Measurements from ENCODE around the gene MPHOSPH6. TPM values are rescaled to one million over a fixed set of nuclear protein-coding genes. Genes with fewer than 3 reads are reported as not detected.
A peak's percentile ranks its signal among the peaks of the same experiment; 100 is the strongest.
"Not testable (repeated sequence)": the region's sequence is repeated elsewhere in the genome, so short reads cannot be mapped to it uniquely, and the experiment has no call there.

MPHOSPH6 gene
- total RNA-seq, 2 experiments from 2014 or later: 39.8 to 41.0 TPM

- H3K27ac Mint-ChIP-seq: no peak overlapping the region
- no peak overlapping the region for H3K4me3 Mint-ChIP-seq
- no peak for DNase-seq
- H3K36me3 Mint-ChIP-seq: peaks cover 36% of the 10 kb centered on the region
- no peaks in the 10 kb centered on the region for H3K27me3 Mint-ChIP-seq
- no peaks in the 10 kb centered on the region for H3K4me1 Mint-ChIP-seq
- no peaks in the 10 kb centered on the region for H3K9me3 Mint-ChIP-seq
Measured at GRCh38 chr16:82149536-82149935, 20.5 kb downstream of the MPHOSPH6 start.

- no peaks in the 10 kb centered on the region for H3K27me3 Mint-ChIP-seq
Measured at GRCh38 chr16:82147546-82147945, 22.5 kb downstream of the MPHOSPH6 start.

GRCh38 chr16:82146957-82147356 lies 23.1 kb downstream of the MPHOSPH6 start:
- no peak overlapping the region for H3K4me3 Mint-ChIP-seq
- no peaks in the 10 kb centered on the region for H3K27me3 Mint-ChIP-seq
- H3K36me3 Mint-ChIP-seq: peaks cover 30% of the 10 kb centered on the region
- no peak for DNase-seq
- no peaks in the 10 kb centered on the region for H3K4me1 Mint-ChIP-seq
- H3K9me3 Mint-ChIP-seq: no peaks in the 10 kb centered on the region
- H3K27ac Mint-ChIP-seq: no peak overlapping the region

More at GRCh38 chr16:82147546-82147945, 22.5 kb downstream of the MPHOSPH6 start:
- no peak for DNase-seq
- Mint-ChIP-seq H3K4me1 (no peaks in the 10 kb centered on the region), H3K36me3 (peaks cover 30% of the 10 kb centered on the region), H3K4me3 (no peak overlapping the region), H3K27ac (no peak overlapping the region), H3K9me3 (no peaks in the 10 kb centered on the region)

- Mint-ChIP-seq H3K27me3 (no peaks in the 10 kb centered on the region), H3K27ac (no peak overlapping the region), H3K4me3 (no peak overlapping the region), H3K4me1 (no peaks in the 10 kb centered on the region), H3K36me3 (peaks cover 33% of the 10 kb centered on the region), H3K9me3 (peaks cover 1% of the 10 kb centered on the region)
- DNase-seq: no peak
Measured at GRCh38 chr16:82146556-82146955, 23.5 kb downstream of the MPHOSPH6 start.

GRCh38 chr16:82139286-82139571 lies 30.8 kb downstream of the MPHOSPH6 start:
- Mint-ChIP-seq H3K27ac (peak overlapping the region; percentile 54), H3K36me3 (peaks cover 44% of the 10 kb centered on the region), H3K4me3 (peak overlapping the region; percentile 11)
- H3K9me3 Mint-ChIP-seq, H3K4me1 Mint-ChIP-seq, H3K27me3 Mint-ChIP-seq, DNase-seq: not testable (repeated sequence)

GRCh38 chr16:82138478-82139285 lies 31.3 kb downstream of the MPHOSPH6 start:
- H3K36me3 Mint-ChIP-seq: peaks cover 44% of the 10 kb centered on the region
- H3K27me3 Mint-ChIP-seq: no peaks in the 10 kb centered on the region
- H3K4me1 Mint-ChIP-seq: peaks cover 12% of the 10 kb centered on the region
- DNase-seq: no peak
- peak overlapping the region; percentile 54 for H3K27ac Mint-ChIP-seq
- peak overlapping the region; percentile 11 for H3K4me3 Mint-ChIP-seq
- peaks cover 4% of the 10 kb centered on the region for H3K9me3 Mint-ChIP-seq

- Mint-ChIP-seq H3K4me1 (peaks cover 15% of the 10 kb centered on the region), H3K9me3 (peaks cover 7% of the 10 kb centered on the region), H3K36me3 (peaks cover 42% of the 10 kb centered on the region), H3K27me3 (no peaks in the 10 kb centered on the region), H3K27ac (no peak overlapping the region), H3K4me3 (no peak overlapping the region)
- no peak for DNase-seq
Measured at GRCh38 chr16:82137822-82138167, 32.2 kb downstream of the MPHOSPH6 start.

- H3K36me3 Mint-ChIP-seq: peaks cover 42% of the 10 kb centered on the region
Measured at GRCh38 chr16:82136956-82137821, 32.8 kb downstream of the MPHOSPH6 start.

GRCh38 chr16:82135844-82136243 lies 34.2 kb downstream of the MPHOSPH6 start:
- Mint-ChIP-seq H3K36me3 (peaks cover 36% of the 10 kb centered on the region), H3K4me3 (no peak overlapping the region), H3K27ac (no peak overlapping the region), H3K9me3 (peaks cover 4% of the 10 kb centered on the region), H3K4me1 (peaks cover 15% of the 10 kb centered on the region), H3K27me3 (no peaks in the 10 kb centered on the region)
- no peak for DNase-seq

More at GRCh38 chr16:82136956-82137821, 32.8 kb downstream of the MPHOSPH6 start:
- H3K27me3 Mint-ChIP-seq: no peaks in the 10 kb centered on the region
- H3K9me3 Mint-ChIP-seq: peaks cover 7% of the 10 kb centered on the region
- no peak overlapping the region for H3K4me3 Mint-ChIP-seq
- peaks cover 15% of the 10 kb centered on the region for H3K4me1 Mint-ChIP-seq
- DNase-seq: no peak
- no peak overlapping the region for H3K27ac Mint-ChIP-seq

GRCh38 chr16:82134846-82135245 lies 35.2 kb downstream of the MPHOSPH6 start:
- Mint-ChIP-seq H3K27ac (no peak overlapping the region), H3K9me3 (peaks cover 4% of the 10 kb centered on the region), H3K27me3 (no peaks in the 10 kb centered on the region), H3K36me3 (peaks cover 33% of the 10 kb centered on the region), H3K4me3 (no peak overlapping the region), H3K4me1 (peaks cover 15% of the 10 kb centered on the region)
- DNase-seq: no peak

- Mint-ChIP-seq H3K27me3 (no peaks in the 10 kb centered on the region), H3K27ac (peak overlapping the region; percentile 54), H3K4me1 (peaks cover 15% of the 10 kb centered on the region), H3K36me3 (peaks cover 28% of the 10 kb centered on the region), H3K4me3 (no peak overlapping the region), H3K9me3 (peaks cover 4% of the 10 kb centered on the region)
- peak; percentile 18 for DNase-seq
Measured at GRCh38 chr16:82133798-82134197, 36.2 kb downstream of the MPHOSPH6 start.

- Mint-ChIP-seq H3K36me3 (peaks cover 7% of the 10 kb centered on the region), H3K4me1 (peaks cover 15% of the 10 kb centered on the region), H3K27ac (no peak overlapping the region), H3K27me3 (no peaks in the 10 kb centered on the region), H3K4me3 (no peak overlapping the region), H3K9me3 (peaks cover 10% of the 10 kb centered on the region)
- no peak for DNase-seq
Measured at GRCh38 chr16:82129881-82130280, 40.1 kb downstream of the MPHOSPH6 start.

- H3K4me3 Mint-ChIP-seq: no peak overlapping the region
- H3K4me1 Mint-ChIP-seq: no peaks in the 10 kb centered on the region
- peaks cover 10% of the 10 kb centered on the region for H3K9me3 Mint-ChIP-seq
- H3K36me3 Mint-ChIP-seq: peaks cover 2% of the 10 kb centered on the region
- DNase-seq: no peak
- H3K27me3 Mint-ChIP-seq: no peaks in the 10 kb centered on the region
- no peak overlapping the region for H3K27ac Mint-ChIP-seq
Measured at GRCh38 chr16:82124651-82125050, 45.4 kb downstream of the MPHOSPH6 start.

GRCh38 chr16:82119405-82119804 lies 50.6 kb downstream of the MPHOSPH6 start:
- Mint-ChIP-seq H3K36me3 (no peaks in the 10 kb centered on the region), H3K27ac (no peak overlapping the region)

GRCh38 chr16:82118749-82119148 lies 51.3 kb downstream of the MPHOSPH6 start:
- H3K27ac Mint-ChIP-seq: no peak overlapping the region
- peaks cover 4% of the 10 kb centered on the region for H3K9me3 Mint-ChIP-seq
- H3K36me3 Mint-ChIP-seq: no peaks in the 10 kb centered on the region
- no peak for DNase-seq
- peaks cover 1% of the 10 kb centered on the region for H3K27me3 Mint-ChIP-seq
- no peaks in the 10 kb centered on the region for H3K4me1 Mint-ChIP-seq
- no peak overlapping the region for H3K4me3 Mint-ChIP-seq

More at GRCh38 chr16:82119405-82119804, 50.6 kb downstream of the MPHOSPH6 start:
- no peaks in the 10 kb centered on the region for H3K27me3 Mint-ChIP-seq
- no peaks in the 10 kb centered on the region for H3K4me1 Mint-ChIP-seq
- DNase-seq: no peak
- H3K9me3 Mint-ChIP-seq: peaks cover 4% of the 10 kb centered on the region
- H3K4me3 Mint-ChIP-seq: no peak overlapping the region
